GM18505 (cell line): ENCODE data around the gene ZDHHC18.
A peak's percentile ranks its signal among the peaks of the same experiment; 100 is the strongest.

ENCODE experiments used
- ATAC-seq: cut with Tn5 transposase; IDR thresholded peaks from one replicate; pipeline ENCODE4 v1.9.1; 2021; ENCODE audit not compliant: unreplicated experiment
- POLR2A ChIP-seq: IDR thresholded peaks from 4 replicates; pipeline ENCODE4 v1.6.1; 2011; ENCODE audit warnings: borderline replicate concordance; ENCODE audit not compliant: insufficient read depth, insufficient read length; ENCODE audit errors: extremely low read depth

Gene ZDHHC18

GRCh38 chr1:26853156-26853555, 26.7 kb downstream of the ZDHHC18 start:
- ATAC-seq = no peak
- peak; percentile 32 for TF ChIP-seq POLR2A

- no peak for TF ChIP-seq POLR2A
Observed at GRCh38 chr1:26853600-26853999, 27.1 kb downstream of the ZDHHC18 start.

GRCh38 chr1:26854906-26855305, 28.4 kb downstream of the ZDHHC18 start:
- TF ChIP-seq POLR2A = no peak
- no peak for ATAC-seq

More at GRCh38 chr1:26853600-26853999, 27.1 kb downstream of the ZDHHC18 start:
- no peak for ATAC-seq

GRCh38 chr1:26855636-26856035, 29.1 kb downstream of the ZDHHC18 start:
- TF ChIP-seq POLR2A = no peak
- ATAC-seq = no peak

- TF ChIP-seq POLR2A = no peak
- ATAC-seq = no peak
Observed at GRCh38 chr1:26856181-26856580, 29.7 kb downstream of the ZDHHC18 start.

- no peak for ATAC-seq
- TF ChIP-seq POLR2A = no peak
Observed at GRCh38 chr1:26856604-26857469, 30.3 kb downstream of the ZDHHC18 start.

GRCh38 chr1:26857473-26858060, 31.1 kb downstream of the ZDHHC18 start:
- ATAC-seq = no peak
- TF ChIP-seq POLR2A = no peak

GRCh38 chr1:26858160-26858559, 31.7 kb downstream of the ZDHHC18 start:
- ATAC-seq = no peak
- no peak for TF ChIP-seq POLR2A

- TF ChIP-seq POLR2A = no peak
Observed at GRCh38 chr1:26858891-26859640, 32.6 kb downstream of the ZDHHC18 start.

GRCh38 chr1:26861286-26861701, 34.8 kb downstream of the ZDHHC18 start:
- no peak for ATAC-seq
- TF ChIP-seq POLR2A = no peak

More at GRCh38 chr1:26858891-26859640, 32.6 kb downstream of the ZDHHC18 start:
- no peak for ATAC-seq

GRCh38 chr1:26861889-26862378, 35.4 kb downstream of the ZDHHC18 start:
- TF ChIP-seq POLR2A = no peak
- no peak for ATAC-seq

- no peak for TF ChIP-seq POLR2A
- no peak for ATAC-seq
Observed at GRCh38 chr1:26862781-26863684, 36.5 kb downstream of the ZDHHC18 start, which contains the start of gene SFN. TSS of gene SFN (plus strand) at chr1:26863149. CDS start at chr1:26863213, 64 bp downstream.

GRCh38 chr1:26863685-26864077, 37.2 kb downstream of the ZDHHC18 start:
- no peak for ATAC-seq

More at GRCh38 chr1:26863685-26864077, 37.2 kb downstream of the ZDHHC18 start:
- TF ChIP-seq POLR2A = no peak
